ENCODE measurements around the gene GMDS.

Gene GMDS

GRCh38 chr6:1841136-1841535, 404.3 kb downstream of the GMDS start:
- Mint-ChIP-seq H3K4me1 (no peaks in the 10 kb centered on the region), H3K4me3 (no peak overlapping the region), H3K27ac (no peak overlapping the region), H3K9me3 (no peaks in the 10 kb centered on the region), H3K36me3 (ENCODE audit: low read depth) (peaks cover 3% of the 10 kb centered on the region), H3K27me3 (no peaks in the 10 kb centered on the region)
- ATAC-seq (no peak), DNase-seq (no peak)

DNA sequence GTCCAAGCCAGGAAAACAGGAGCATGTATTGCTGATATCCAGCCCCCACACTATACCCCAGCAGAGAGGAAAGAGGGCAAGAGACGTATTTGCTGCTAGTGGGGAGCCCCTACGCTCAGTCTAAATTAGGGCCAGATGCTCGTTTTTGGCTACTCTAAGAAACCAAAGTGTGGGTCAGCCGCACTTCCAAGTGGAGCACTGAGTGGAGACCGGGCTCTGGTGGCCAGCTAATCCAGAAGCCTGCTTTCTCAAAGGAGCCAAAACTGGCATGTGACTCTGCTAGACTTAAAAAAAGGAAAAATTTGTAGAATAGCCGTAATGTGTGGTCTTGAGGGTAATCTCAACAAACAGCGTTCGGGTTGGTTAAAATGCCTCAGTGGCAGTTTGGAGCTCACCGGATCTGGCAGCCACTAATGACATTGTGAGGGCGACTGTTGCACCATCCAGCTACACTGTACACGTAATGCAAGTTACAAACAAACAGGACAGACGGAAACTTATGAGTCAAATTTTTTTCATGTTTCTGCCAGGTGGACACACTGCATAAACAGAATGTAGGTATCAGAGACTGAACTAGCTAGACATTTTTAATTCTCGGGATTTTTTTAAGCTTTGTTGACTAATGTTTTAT, 404.8 kb downstream of the GMDS start:
- no peak overlapping the region for H3K4me3 Mint-ChIP-seq
- H3K4me1 Mint-ChIP-seq, result no peaks in the 10 kb centered on the region
- peaks cover 3% of the 10 kb centered on the region for H3K36me3 Mint-ChIP-seq (ENCODE audit: low read depth)
- no peaks in the 10 kb centered on the region for H3K9me3 Mint-ChIP-seq
- H3K27me3 Mint-ChIP-seq, result no peaks in the 10 kb centered on the region
- ATAC-seq, result no peak
- DNase-seq, result no peak
- no peak overlapping the region for H3K27ac Mint-ChIP-seq

DNA sequence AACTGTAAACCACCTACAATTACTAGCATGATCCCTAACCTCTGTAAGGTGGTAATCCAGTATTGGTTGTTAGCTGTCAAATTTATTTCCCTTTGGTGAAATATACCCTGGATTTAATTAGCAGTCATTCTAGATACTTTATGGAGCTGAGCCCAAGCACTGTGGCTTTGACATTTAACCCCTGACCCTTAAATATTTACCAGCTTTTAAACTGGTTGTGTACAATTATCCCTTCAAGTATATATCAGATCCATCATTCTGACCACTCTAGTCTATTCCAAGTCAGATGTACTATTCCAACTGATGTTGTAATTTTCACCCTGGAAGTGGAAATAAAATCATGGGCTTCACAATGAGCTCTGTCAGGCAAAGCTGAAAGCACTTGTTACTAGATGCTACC, 406.0 kb downstream of the GMDS start:
- H3K9me3 Mint-ChIP-seq, result no peaks in the 10 kb centered on the region
- H3K27ac Mint-ChIP-seq, result no peak overlapping the region
- no peaks in the 10 kb centered on the region for H3K27me3 Mint-ChIP-seq
- H3K4me1 Mint-ChIP-seq, result no peaks in the 10 kb centered on the region
- no peak overlapping the region for H3K4me3 Mint-ChIP-seq
- no peak for ATAC-seq
- DNase-seq, result no peak
- peaks cover 3% of the 10 kb centered on the region for H3K36me3 Mint-ChIP-seq (ENCODE audit: low read depth)

DNA sequence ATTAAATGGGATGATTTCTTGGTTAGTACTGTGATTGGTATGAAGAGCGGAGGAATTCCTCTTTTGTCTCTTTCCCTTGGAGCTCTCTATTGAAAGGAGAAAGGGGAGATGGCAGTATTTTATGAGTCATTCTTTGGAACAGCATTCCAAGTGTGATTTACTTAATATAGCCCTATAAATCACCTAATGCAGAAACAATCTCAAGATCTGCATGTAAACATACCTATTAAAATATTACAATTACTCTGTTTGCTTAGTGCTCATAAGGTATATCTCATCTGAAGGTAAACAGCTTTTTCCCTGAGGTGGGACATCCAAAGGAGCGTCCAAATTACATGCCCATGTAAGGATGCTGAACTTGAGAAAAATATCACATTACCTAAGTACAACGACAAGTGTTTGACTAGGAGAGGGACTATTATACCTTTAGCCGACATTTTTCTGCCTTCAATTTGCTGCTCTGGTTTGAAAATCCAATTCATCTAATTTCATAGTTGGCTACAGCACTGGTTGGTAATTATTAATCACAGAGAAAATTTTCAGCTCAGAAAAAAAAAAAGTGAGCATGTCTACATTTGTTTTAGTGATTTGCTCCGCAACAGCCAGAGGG, 406.7 kb downstream of the GMDS start:
- Mint-ChIP-seq H3K4me1 (no peaks in the 10 kb centered on the region), H3K27me3 (no peaks in the 10 kb centered on the region), H3K27ac (no peak overlapping the region), H3K4me3 (no peak overlapping the region), H3K36me3 (ENCODE audit: low read depth) (peaks cover 3% of the 10 kb centered on the region), H3K9me3 (no peaks in the 10 kb centered on the region)
- DNase-seq (no peak), ATAC-seq (no peak)

DNA sequence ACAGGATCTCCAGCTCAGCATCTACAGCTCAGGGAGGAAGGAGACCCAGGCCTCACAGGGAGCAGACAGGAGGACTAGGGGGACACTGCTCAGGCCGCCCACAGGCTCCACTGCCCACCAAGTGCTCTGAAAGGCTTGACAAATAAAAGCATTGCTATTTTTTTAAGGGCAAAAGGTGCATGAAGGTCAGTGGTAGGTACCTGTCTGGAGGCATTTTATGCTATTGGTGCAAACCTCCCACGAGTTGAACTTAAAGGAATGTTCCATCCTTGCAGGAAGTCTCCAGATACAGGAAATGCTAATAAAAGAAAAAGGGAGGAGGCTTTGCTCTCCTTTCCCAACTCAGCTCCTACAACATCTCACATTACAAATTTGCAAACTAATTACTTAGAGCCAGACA, 407.6 kb downstream of the GMDS start:
- no peaks in the 10 kb centered on the region for H3K4me1 Mint-ChIP-seq

GRCh38 chr6:1836690-1837089, 408.7 kb downstream of the GMDS start:
- H3K27ac Mint-ChIP-seq, result no peak overlapping the region
- no peaks in the 10 kb centered on the region for H3K9me3 Mint-ChIP-seq
- no peak for ATAC-seq
- H3K27me3 Mint-ChIP-seq, result no peaks in the 10 kb centered on the region
- H3K4me1 Mint-ChIP-seq, result no peaks in the 10 kb centered on the region
- DNase-seq, result no peak
- peaks cover 2% of the 10 kb centered on the region for H3K36me3 Mint-ChIP-seq (ENCODE audit: low read depth)
- no peak overlapping the region for H3K4me3 Mint-ChIP-seq

More for the DNA sequence above, 407.6 kb downstream of the GMDS start:
- Mint-ChIP-seq H3K36me3 (ENCODE audit: low read depth) (peaks cover under 1% of the 10 kb centered on the region), H3K9me3 (no peaks in the 10 kb centered on the region), H3K4me3 (no peak overlapping the region), H3K27ac (no peak overlapping the region), H3K27me3 (no peaks in the 10 kb centered on the region)
- no peak for DNase-seq
- no peak for ATAC-seq

DNA sequence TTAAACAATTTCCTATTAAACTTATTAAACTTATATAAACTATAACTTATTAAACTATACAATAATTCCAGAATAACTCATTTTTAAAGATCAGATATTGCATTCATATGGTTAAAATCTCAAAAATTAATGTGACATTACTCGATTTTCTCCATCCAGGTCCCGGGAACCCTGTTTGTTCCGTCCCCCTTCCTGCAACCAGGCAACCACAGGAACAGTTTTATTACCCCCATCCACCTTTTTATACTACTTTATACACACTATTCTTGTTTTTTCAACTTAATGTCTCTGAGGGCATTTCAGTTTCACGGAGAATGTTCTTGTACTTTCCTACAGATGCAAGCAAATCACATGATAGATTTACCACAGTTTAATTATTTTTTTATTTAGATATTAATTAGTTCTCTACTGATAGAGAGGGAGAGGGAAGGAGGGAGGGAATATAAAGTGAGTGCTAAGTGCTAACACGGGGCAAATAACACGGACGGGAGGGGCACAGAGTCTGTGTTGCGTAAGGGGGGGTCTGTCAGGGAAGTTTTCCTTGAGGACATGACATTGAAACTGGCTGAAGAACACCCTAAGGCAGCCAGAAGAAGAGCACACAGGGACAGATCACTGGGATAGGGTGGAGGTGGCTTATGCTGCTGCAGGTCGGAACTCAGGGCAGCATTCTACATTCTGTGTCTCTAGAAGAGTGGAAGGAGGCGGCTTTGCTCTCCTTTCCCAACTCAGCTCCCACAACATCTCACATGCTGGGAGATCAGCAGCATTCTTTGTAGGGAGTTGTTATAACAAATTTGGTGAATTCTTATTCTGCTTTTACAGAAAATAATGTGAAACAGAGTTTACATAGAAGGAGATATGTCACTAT, 410.5 kb downstream of the GMDS start:
- H3K36me3 Mint-ChIP-seq (ENCODE audit: low read depth), result peaks cover 5% of the 10 kb centered on the region
- no peak overlapping the region for H3K4me3 Mint-ChIP-seq
- H3K27me3 Mint-ChIP-seq, result no peaks in the 10 kb centered on the region
- H3K27ac Mint-ChIP-seq, result no peak overlapping the region
- H3K4me1 Mint-ChIP-seq, result no peaks in the 10 kb centered on the region
- DNase-seq, result no peak
- no peak for ATAC-seq
- H3K9me3 Mint-ChIP-seq, result peaks cover under 1% of the 10 kb centered on the region

- Mint-ChIP-seq H3K27me3 (no peaks in the 10 kb centered on the region), H3K4me3 (no peak overlapping the region), H3K4me1 (no peaks in the 10 kb centered on the region), H3K36me3 (ENCODE audit: low read depth) (peaks cover 9% of the 10 kb centered on the region), H3K27ac (no peak overlapping the region), H3K9me3 (peaks cover 6% of the 10 kb centered on the region)
- DNase-seq (no peak), ATAC-seq (no peak)
Measured at GRCh38 chr6:1834207-1834606, 411.2 kb downstream of the GMDS start.

DNA sequence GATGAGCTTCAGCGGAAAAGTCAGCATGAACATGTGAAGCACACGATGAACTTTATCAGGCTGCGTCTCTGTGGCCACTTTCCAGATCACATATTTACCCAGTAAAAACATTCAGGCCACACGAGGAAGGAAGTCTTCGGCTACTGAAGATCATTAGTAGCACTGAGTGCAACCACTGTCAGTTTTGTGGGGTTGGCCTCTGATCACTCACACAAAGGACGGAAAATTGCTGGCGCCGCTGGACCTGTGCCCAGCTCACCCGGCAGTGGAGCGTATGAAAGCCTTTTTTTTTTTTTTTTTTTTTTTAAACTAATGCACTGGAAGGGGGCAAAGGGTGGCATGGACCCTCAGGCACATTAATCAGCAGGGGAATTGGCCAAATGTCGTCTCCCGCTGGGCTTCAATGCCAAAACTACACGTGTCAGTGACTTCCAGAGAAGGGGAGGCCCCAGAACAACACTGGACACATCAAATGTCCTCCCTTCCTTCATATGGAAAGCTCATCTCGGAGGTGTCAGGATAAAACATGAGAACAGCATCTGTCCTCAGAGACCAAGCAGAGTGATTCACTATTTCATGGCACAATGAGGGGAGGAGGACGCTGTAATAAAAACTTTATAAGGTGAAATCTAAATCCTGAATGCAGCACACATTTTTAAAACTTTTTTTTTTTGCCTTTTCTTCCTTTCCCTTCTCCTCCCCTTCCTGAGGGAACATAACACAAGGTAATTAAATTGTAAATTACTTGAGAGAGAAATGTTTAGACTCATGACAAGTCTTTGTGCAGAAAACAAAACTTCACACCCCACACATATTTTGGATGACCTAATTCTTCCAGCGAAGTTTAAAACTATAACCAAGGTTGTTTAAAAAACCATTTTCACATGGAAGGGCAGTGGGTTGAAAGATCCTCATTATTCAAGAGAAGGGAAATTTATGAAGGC, 412.3 kb downstream of the GMDS start:
- ATAC-seq (no peak), DNase-seq (no peak)
- Mint-ChIP-seq H3K9me3 (peaks cover 15% of the 10 kb centered on the region), H3K4me1 (no peaks in the 10 kb centered on the region), H3K36me3 (ENCODE audit: low read depth) (peaks cover 18% of the 10 kb centered on the region), H3K27me3 (no peaks in the 10 kb centered on the region), H3K4me3 (no peak overlapping the region), H3K27ac (no peak overlapping the region)

DNA sequence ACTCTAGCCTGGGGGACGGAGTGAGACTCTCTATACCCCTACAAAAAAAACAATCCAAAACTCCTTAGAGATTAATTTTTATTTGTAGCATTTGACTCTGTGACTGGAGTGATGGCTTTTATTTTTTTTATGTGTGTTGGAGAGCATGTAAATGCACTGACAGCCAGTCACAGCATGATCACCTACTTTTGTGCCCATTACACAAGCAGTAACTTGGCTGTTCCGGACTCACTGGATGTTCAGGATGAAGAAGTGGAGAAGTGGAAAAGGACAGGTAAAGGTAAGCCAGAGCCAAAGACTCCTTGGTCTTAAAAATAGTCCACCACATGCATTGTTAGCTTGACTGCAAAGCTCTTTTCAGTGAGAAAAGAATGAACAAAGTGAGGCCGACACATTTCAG, 413.0 kb downstream of the GMDS start:
- Mint-ChIP-seq H3K9me3 (peaks cover 22% of the 10 kb centered on the region), H3K27ac (no peak overlapping the region), H3K36me3 (ENCODE audit: low read depth) (peaks cover 26% of the 10 kb centered on the region), H3K4me1 (no peaks in the 10 kb centered on the region), H3K4me3 (no peak overlapping the region), H3K27me3 (no peaks in the 10 kb centered on the region)
- ATAC-seq (no peak), DNase-seq (no peak)

DNA sequence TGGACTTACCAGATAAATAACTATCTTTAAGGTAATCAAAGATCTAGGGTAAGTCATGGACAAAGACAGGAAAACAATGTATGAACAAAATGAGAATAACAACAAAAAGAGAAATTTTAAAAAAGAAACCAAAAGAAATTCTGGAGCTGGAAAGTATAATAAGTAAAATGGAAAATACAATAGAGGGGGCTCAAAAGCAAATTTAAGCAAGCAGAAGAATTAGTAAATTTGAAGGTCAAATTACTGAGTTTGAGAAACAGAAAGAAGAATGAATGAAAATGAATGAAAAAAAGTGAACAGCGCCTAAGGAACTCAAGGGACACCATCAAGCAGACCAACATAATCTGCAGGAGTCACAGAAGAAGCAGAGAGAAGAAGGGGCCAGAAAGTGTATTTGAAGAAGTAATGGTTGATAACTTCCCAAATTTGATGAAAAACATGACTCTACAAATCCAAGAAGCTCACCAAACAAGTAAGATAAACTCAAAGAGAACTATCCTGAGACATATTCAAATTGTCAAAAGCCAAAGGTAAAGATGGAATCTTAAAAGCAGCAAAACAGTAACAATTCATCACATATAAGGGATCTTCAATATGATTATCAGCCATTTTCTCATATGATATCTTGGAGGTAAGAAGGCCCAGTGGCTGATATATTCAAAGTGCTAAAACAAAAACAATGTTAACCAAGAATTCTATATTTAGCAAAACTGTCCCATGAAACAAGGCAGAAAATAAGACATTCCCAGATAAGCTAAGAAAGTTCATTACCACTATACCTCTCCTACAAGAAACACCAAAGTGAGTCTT, 417.2 kb downstream of the GMDS start:
- ATAC-seq (no peak), DNase-seq (no peak)
- H3K36me3 Mint-ChIP-seq (ENCODE audit: low read depth), result peaks cover 32% of the 10 kb centered on the region
- H3K9me3 Mint-ChIP-seq, result peaks cover 22% of the 10 kb centered on the region
- no peaks in the 10 kb centered on the region for H3K4me1 Mint-ChIP-seq
- H3K4me3 Mint-ChIP-seq, result no peak overlapping the region
- no peak overlapping the region for H3K27ac Mint-ChIP-seq
- H3K27me3 Mint-ChIP-seq, result no peaks in the 10 kb centered on the region

GRCh38 chr6:1825926-1826325, 419.5 kb downstream of the GMDS start:
- Mint-ChIP-seq H3K27me3 (no peaks in the 10 kb centered on the region), H3K36me3 (ENCODE audit: low read depth) (peaks cover 28% of the 10 kb centered on the region)

DNA sequence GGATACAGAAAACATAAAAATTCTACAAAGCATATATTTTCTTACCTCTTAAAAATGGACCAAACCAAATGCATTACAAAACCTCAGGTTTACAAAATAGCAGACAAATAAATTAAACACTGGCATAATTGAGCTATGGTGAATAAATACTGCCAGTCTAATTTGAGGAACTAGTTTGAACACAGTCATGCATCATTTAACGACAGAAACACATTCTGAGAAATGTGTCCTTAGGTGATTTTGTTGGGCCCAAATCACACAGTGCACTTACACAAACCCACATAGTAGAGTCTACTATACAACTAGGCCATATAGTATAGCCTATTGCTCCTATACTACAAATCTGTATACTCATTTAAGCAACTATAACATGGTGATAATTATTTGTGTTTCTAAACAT, 420.1 kb downstream of the GMDS start:
- no peaks in the 10 kb centered on the region for H3K27me3 Mint-ChIP-seq
- H3K9me3 Mint-ChIP-seq, result peaks cover 22% of the 10 kb centered on the region
- no peaks in the 10 kb centered on the region for H3K4me1 Mint-ChIP-seq

More at GRCh38 chr6:1825926-1826325, 419.5 kb downstream of the GMDS start:
- DNase-seq, result no peak
- Mint-ChIP-seq H3K4me3 (no peak overlapping the region), H3K27ac (no peak overlapping the region), H3K4me1 (no peaks in the 10 kb centered on the region), H3K9me3 (peaks cover 22% of the 10 kb centered on the region)
- no peak for ATAC-seq

More for the DNA sequence above, 420.1 kb downstream of the GMDS start:
- H3K4me3 Mint-ChIP-seq, result no peak overlapping the region
- peaks cover 28% of the 10 kb centered on the region for H3K36me3 Mint-ChIP-seq (ENCODE audit: low read depth)
- no peak overlapping the region for H3K27ac Mint-ChIP-seq
- ATAC-seq (no peak), DNase-seq (no peak)

Data from activated naive CD8-positive, alpha-beta T cell treated with anti-CD3 and anti-CD28 coated beads, Interleukin-2, amount 50 U/mL, for 24 hours (primary cell).